Right kidney (tissue), 1 donor: ENCODE results near the gene CR1.
A peak's percentile ranks its signal among the peaks of the same experiment; 100 is the strongest.
"Not testable (repeated sequence)": the region's sequence is repeated elsewhere in the genome, so short reads cannot be mapped to it uniquely, and the experiment has no call there.

Experiments used
- DNase-seq: peaks from one replicate; pipeline ENCODE4 v3.0.0-alpha.2; 2016

Gene CR1

GRCh38 chr1:207503950-207504349 lies 8.0 kb downstream of the CR1 start:
- DNase-seq: no peak

- no peak for DNase-seq
These were observed 8.5 kb downstream of the CR1 start for GRCh38 chr1:207504438-207504837.

- DNase-seq: no peak
These were observed 14.5 kb downstream of the CR1 start for GRCh38 chr1:207510444-207510843.

- no peak for DNase-seq
These were observed 18.9 kb downstream of the CR1 start for GRCh38 chr1:207514890-207515289.

GRCh38 chr1:207516729-207517128 lies 20.8 kb downstream of the CR1 start:
- no peak for DNase-seq

- no peak for DNase-seq
These were observed 22.8 kb downstream of the CR1 start for GRCh38 chr1:207518608-207519236.

GRCh38 chr1:207519505-207520399 lies 23.8 kb downstream of the CR1 start:
- DNase-seq: no peak

- not testable (repeated sequence) for DNase-seq
These were observed 24.7 kb downstream of the CR1 start for GRCh38 chr1:207520400-207521345.

GRCh38 chr1:207525239-207525638 lies 29.3 kb downstream of the CR1 start:
- not testable (repeated sequence) for DNase-seq

- DNase-seq: not testable (repeated sequence)
These were observed 32.4 kb downstream of the CR1 start for GRCh38 chr1:207528401-207528800.

- DNase-seq: not testable (repeated sequence)
These were observed 40.3 kb downstream of the CR1 start for GRCh38 chr1:207536263-207536662.

- not testable (repeated sequence) for DNase-seq
These were observed 50.9 kb downstream of the CR1 start for GRCh38 chr1:207546677-207547357.

- not testable (repeated sequence) for DNase-seq
These were observed 58.9 kb downstream of the CR1 start for GRCh38 chr1:207554823-207555222.

GRCh38 chr1:207565546-207566468 lies 69.8 kb downstream of the CR1 start:
- no peak for DNase-seq

GRCh38 chr1:207571926-207572325 lies 76.0 kb downstream of the CR1 start:
- DNase-seq: not testable (repeated sequence)

- DNase-seq: not testable (repeated sequence)
These were observed 77.1 kb downstream of the CR1 start for GRCh38 chr1:207573074-207573473.

- DNase-seq: not testable (repeated sequence)
These were observed 79.4 kb downstream of the CR1 start for GRCh38 chr1:207575381-207575780.

GRCh38 chr1:207578796-207579435 lies 83.0 kb downstream of the CR1 start:
- DNase-seq: no peak

GRCh38 chr1:207579436-207579799 lies 83.5 kb downstream of the CR1 start:
- peak; percentile 34 for DNase-seq

- DNase-seq: no peak
These were observed 85.7 kb downstream of the CR1 start for GRCh38 chr1:207581496-207582153.
